SJSA1 (cell line): ENCODE data around the gene GLYATL1. TPM values are rescaled to one million over a fixed set of nuclear protein-coding genes. Genes with fewer than 3 reads are reported as not detected.
"Not testable (repeated sequence)": the region's sequence is repeated elsewhere in the genome, so short reads cannot be mapped to it uniquely, and the experiment has no call there.

Experiments used
- DNase-seq, 2 experiments: peaks; one replicate each; pipeline ENCODE4 v3.0.0-alpha.2; 2015 to 2020; ENCODE audit warnings: low spot score in 2 of 2, low read depth in 1 of 2
- H3K27ac ChIP-seq: fragments of 250-450 bp; sonication (Bioruptor Pico); 2 replicates; pipeline ENCODE4 v1.5.1; 2020; ENCODE audit warnings: mild to moderate bottlenecking, moderate library complexity
- H3K27me3 ChIP-seq: fragments of 250-450 bp; sonication (Bioruptor Pico); replicated peaks from 2 replicates; pipeline ENCODE4 v1.5.1; 2020; ENCODE audit warnings: mild to moderate bottlenecking, moderate library complexity
- H3K36me3 ChIP-seq: fragments of 250-450 bp; sonication (Bioruptor Pico); 2 replicates; pipeline ENCODE4 v1.5.1; 2020; ENCODE audit warnings: mild to moderate bottlenecking
- H3K4me1 ChIP-seq: fragments of 250-450 bp; sonication (Bioruptor Pico); replicated peaks from 2 replicates; pipeline ENCODE4 v1.6.1; 2021; ENCODE audit warnings: mild to moderate bottlenecking
- H3K4me3 ChIP-seq: fragments of 250-450 bp; sonication (Bioruptor Pico); 2 replicates; pipeline ENCODE4 v1.5.1; 2020; ENCODE audit warnings: mild to moderate bottlenecking
- H3K9me3 ChIP-seq: fragments of 250-450 bp; sonication (Bioruptor Pico); replicated peaks from 2 replicates; pipeline ENCODE4 v1.5.1; 2020; ENCODE audit warnings: mild to moderate bottlenecking
- total RNA-seq: library from RNA; depleted of rRNA; stranded (reverse); fragments of >200 nt; shearing (Covaris generic); gene quantifications from 2 replicates; pipeline ENCODE4 v1.2.3, GENCODE V29; 2014; rRNA removed

The GLYATL1 gene
- total RNA-seq, 1 experiment from 2014 or later, result 0.39 TPM

DNA sequence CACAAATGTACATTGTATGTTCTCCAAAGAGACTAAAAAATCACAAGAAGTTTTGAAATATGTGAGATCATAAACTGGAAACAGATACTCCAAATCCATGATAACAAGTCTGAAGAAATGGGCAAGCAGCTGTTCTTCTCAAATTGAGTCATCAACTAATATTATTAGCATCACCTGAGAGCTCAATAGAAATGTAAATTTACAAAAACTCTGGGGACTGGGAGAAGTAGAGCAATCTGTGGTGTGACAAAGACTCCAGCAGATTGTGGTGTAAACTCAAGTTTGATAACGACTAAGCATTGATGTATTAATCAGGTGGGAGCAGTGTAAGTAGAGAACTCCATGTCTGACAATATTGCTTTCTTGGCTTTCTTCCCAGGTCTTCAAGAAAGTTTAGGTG lies 53.2 kb downstream of the GLYATL1 start:
- H3K9me3 ChIP-seq, result no peaks in the 10 kb centered on the region
- H3K4me3 ChIP-seq, result no peak overlapping the region
- H3K36me3 ChIP-seq, result no peaks in the 10 kb centered on the region
- no peaks in the 10 kb centered on the region for H3K27me3 ChIP-seq
- H3K27ac ChIP-seq, result no peak overlapping the region
- DNase-seq, result no peak
- H3K4me1 ChIP-seq, result no peaks in the 10 kb centered on the region

DNA sequence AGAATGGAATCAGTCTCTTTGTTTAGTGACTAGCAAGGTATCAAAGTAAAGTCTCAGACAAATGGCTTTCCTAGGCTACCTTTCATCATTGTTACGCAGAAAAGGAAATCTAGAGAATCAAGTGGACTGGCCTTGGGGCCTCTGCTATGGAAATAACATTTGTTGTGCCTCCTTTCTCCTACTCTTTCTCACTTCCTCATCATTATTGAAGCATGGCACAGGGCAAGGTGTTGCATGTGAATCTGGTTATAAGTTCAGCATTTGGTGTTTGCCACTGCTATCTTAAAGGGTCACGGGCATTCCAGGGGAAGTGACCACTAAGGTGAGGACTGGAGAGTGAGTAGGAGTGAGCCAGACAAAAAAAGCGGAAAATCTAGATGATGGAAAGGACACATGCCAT lies 54.9 kb downstream of the GLYATL1 start:
- H3K4me1 ChIP-seq, result no peaks in the 10 kb centered on the region
- no peaks in the 10 kb centered on the region for H3K36me3 ChIP-seq
- H3K27ac ChIP-seq, result no peak overlapping the region
- H3K27me3 ChIP-seq, result 0 out of 2 replicates have a peak, but pooled peaks cover 2% of the 10 kb centered on the region
- no peak for DNase-seq
- no peaks in the 10 kb centered on the region for H3K9me3 ChIP-seq
- no peak overlapping the region for H3K4me3 ChIP-seq

DNA sequence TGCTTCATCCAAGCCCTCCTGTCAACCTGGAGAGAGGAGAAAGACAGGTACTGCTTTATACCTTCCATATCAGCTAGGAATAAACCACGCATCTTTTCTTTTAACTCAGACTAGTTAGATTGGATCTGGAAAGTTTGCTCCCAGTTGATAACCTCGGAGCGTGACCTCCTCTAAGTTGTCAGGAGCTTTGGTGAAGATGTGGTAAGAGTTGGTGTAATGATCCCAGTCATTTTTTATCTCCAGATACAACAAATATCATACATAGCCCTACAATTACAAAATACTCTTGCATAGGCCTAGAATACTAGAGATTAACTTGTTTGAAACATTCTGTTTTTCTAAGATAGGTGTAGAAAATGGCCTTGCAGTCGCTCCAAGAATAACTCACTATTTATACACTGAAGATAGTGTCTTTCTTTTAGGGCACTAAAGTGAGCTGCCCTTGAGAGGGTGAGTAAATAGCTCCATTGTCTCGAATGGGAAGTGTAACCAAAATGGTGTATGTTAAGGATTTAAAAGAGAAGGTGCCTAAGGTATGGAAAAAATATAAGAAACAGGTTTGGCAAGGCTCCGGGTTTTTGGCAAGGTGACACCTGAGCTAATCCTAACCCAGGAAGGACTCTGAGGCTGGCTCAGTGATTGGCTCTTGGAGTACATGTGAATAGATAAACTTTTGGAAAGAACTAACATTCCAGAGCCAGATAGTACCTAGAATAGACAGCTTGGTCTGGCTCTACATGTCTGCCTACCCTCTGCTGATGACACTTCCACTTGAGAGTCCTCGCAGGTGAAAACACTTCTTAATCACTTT lies 59.4 kb downstream of the GLYATL1 start:
- no peak for DNase-seq
- no peak overlapping the region for H3K4me3 ChIP-seq
- H3K9me3 ChIP-seq, result no peaks in the 10 kb centered on the region

DNA sequence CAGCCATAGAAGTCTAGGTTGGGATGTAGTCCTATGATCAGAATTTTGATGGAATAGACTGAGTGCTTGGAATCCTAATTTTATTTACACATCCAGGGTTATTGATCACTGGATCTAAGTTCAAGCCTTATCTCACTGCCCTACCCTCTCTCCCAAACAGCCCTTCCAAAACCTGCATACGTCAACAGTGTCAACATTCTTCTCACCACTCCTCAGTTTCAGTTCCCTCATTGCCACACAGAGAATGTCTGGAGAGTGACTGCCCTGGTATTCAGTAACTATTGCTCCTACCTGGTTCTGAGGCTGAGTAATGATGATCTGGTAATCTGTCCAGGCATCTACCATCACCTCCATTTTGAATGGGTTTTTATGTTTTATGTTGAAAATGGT lies 60.0 kb downstream of the GLYATL1 start:
- 0 out of 2 replicates have a peak, but pooled peaks cover 2% of the 10 kb centered on the region for H3K27me3 ChIP-seq
- no peak overlapping the region for H3K4me3 ChIP-seq
- H3K27ac ChIP-seq, result no peak overlapping the region
- H3K4me1 ChIP-seq, result no peaks in the 10 kb centered on the region
- no peaks in the 10 kb centered on the region for H3K36me3 ChIP-seq
- H3K9me3 ChIP-seq, result no peaks in the 10 kb centered on the region
- DNase-seq, result no peak

More for the DNA sequence above, 59.4 kb downstream of the GLYATL1 start:
- Histone ChIP-seq H3K36me3 (no peaks in the 10 kb centered on the region), H3K27ac (no peak overlapping the region), H3K27me3 (0 out of 2 replicates have a peak, but pooled peaks cover 2% of the 10 kb centered on the region), H3K4me1 (no peaks in the 10 kb centered on the region)

DNA sequence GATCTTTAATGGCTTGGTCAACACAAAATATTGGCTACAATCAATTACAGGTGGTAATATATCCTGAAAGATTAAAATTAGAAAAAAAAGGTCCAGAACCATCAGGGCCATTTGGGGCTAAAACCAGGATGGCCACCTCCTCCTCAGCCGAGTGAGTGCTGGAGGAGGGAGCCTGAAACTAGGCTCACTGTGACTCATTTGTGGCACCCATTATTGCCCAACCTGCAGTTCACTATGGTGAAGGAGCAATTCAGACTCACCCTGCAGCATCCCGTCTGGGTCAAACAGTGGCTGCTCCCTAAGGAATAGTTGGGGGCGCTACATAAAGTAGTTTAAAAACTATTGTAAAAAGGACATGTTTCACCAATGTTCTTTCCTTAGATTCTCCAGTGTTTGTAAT lies 60.7 kb downstream of the GLYATL1 start:
- H3K4me1 ChIP-seq, result no peaks in the 10 kb centered on the region
- H3K9me3 ChIP-seq, result no peaks in the 10 kb centered on the region
- 0 out of 2 replicates have a peak, but pooled peaks cover 2% of the 10 kb centered on the region for H3K27me3 ChIP-seq
- no peak overlapping the region for H3K4me3 ChIP-seq
- no peak for DNase-seq
- no peaks in the 10 kb centered on the region for H3K36me3 ChIP-seq
- H3K27ac ChIP-seq, result no peak overlapping the region

DNA sequence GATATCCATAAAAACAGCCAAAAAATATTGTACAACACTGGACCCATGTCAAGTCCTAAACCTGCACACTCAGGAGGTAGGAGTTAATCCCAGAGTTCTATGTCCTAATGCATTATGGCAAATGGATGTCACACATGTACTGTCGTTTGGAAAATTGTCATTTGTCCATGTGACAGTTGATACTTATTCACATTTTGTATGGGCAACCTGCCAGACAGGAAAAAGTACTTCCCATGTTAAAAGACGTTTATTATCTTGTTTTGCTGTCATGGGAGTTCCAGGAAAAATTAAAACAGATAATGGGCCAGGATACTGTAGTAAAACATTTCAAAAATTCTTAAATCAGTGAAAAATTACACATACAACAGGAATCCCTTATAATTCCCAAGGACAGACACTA lies 62.7 kb downstream of the GLYATL1 start:
- H3K4me1 ChIP-seq, H3K9me3 ChIP-seq, DNase-seq, H3K27me3 ChIP-seq, H3K36me3 ChIP-seq, H3K4me3 ChIP-seq, H3K27ac ChIP-seq: not testable (repeated sequence)

Other genes starting within 250 kb of the GLYATL1 start
- not detected in 2 replicates for gene GLYAT, start 207.5 kb upstream of the GLYATL1 start, total RNA-seq
- gene GLYATL2, start 94.8 kb upstream of the GLYATL1 start, total RNA-seq, result 0.26 and 0.69 TPM in 2 replicates
- gene GLYATL1B, start 146.8 kb downstream of the GLYATL1 start, total RNA-seq, result not detected in 2 replicates
- 59.0 and 69.5 TPM in 2 replicates for gene FAM111B, start 167.7 kb downstream of the GLYATL1 start, total RNA-seq
- 70.0 and 108 TPM in 2 replicates for gene FAM111A, start 203.4 kb downstream of the GLYATL1 start, total RNA-seq
- 4.1 and 7.6 TPM in 2 replicates for gene DTX4, start 232.6 kb downstream of the GLYATL1 start, total RNA-seq